Tibial artery (tissue), 4 donors: ENCODE data around the gene ARFGAP3.

Source experiments
- DNase-seq, 2 donors: peaks; one replicate each; pipeline ENCODE4 v3.0.0-alpha.2; 2019
- H3K27ac ChIP-seq, 2 donors: fragments of 200-600 bp; sonication (generic) in 1 of 2; 1 replicate in 1 of 2; 2 replicates in 1 of 2; pipeline ENCODE4 v1.5.1; 2018 to 2019; ENCODE audit warnings: mild to moderate bottlenecking in 1 of 2
- H3K27me3 ChIP-seq, 2 donors: fragments of 200-600 bp; sonication (generic) in 1 of 2; one replicate each; pipeline versions ENCODE4 v1.5.1 to v1.6.0; 2016 to 2019
- H3K36me3 ChIP-seq, 3 donors: fragments of 200-600 bp; sonication (generic) in 2 of 3; one replicate each; pipeline ENCODE4 v1.5.1; 2016 to 2019; ENCODE audit warnings: mild to moderate bottlenecking in 2 of 3
- H3K4me1 ChIP-seq, 4 donors: fragments of 200-600 bp; sonication (generic) in 2 of 4; 1 replicate in 3 of 4; 2 replicates in 1 of 4; pipeline ENCODE4 v1.5.1; 2016 to 2019
- H3K4me3 ChIP-seq, 2 donors: fragments of 200-600 bp; sonication (generic) in 1 of 2; 1 replicate in 1 of 2; 2 replicates in 1 of 2; pipeline ENCODE4 v1.5.1; 2018 to 2019; ENCODE audit warnings: mild to moderate bottlenecking in 2 of 2
- H3K9me3 ChIP-seq, 3 donors: fragments of 200-600 bp; sonication (generic) in 1 of 3; one replicate each; pipeline ENCODE4 v1.5.1; 2016 to 2019
- intact Hi-C: fragments of 100-400 bp; cut with DNase I; formaldehyde crosslinking; loops from one replicate; pipeline ENCODE4 v1.15.0; 2023; ENCODE audit warnings: low total_unique reads
- TF ChIP-seq, protein P1 (sequence below), 2 experiments: fragments of 200-600 bp in 1 of 2; fragments of 450-650 bp in 1 of 2; IDR thresholded peaks; one replicate each; pipeline ENCODE4 v1.5.1; 2017 to 2019; ENCODE audit warnings: antibody characterized with exemption in 2 of 2, mild to moderate bottlenecking in 1 of 2, moderate library complexity in 1 of 2

ARFGAP3 gene

GRCh38 chr22:42868751-42869251, 11.7 kb upstream of the ARFGAP3 start:
- Histone ChIP-seq H3K4me1 (peaks cover 0 to 31% (median 17%) of the 10 kb centered on the region in 4 donors), H3K27ac (peak overlapping the region; percentile 64 to 76), H3K9me3 (no peaks in the 10 kb centered on the region), H3K36me3 (peaks cover 33 to 45% (median 42%) of the 10 kb centered on the region in 3 donors), H3K4me3 (no peak overlapping the region), H3K27me3 (no peaks in the 10 kb centered on the region)
- DNase-seq: peak; percentile 53 to 94
- TF ChIP-seq, protein P1, sequence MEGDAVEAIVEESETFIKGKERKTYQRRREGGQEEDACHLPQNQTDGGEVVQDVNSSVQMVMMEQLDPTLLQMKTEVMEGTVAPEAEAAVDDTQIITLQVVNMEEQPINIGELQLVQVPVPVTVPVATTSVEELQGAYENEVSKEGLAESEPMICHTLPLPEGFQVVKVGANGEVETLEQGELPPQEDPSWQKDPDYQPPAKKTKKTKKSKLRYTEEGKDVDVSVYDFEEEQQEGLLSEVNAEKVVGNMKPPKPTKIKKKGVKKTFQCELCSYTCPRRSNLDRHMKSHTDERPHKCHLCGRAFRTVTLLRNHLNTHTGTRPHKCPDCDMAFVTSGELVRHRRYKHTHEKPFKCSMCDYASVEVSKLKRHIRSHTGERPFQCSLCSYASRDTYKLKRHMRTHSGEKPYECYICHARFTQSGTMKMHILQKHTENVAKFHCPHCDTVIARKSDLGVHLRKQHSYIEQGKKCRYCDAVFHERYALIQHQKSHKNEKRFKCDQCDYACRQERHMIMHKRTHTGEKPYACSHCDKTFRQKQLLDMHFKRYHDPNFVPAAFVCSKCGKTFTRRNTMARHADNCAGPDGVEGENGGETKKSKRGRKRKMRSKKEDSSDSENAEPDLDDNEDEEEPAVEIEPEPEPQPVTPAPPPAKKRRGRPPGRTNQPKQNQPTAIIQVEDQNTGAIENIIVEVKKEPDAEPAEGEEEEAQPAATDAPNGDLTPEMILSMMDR (IDR thresholded peaks at IDR 0.05): no peak
- intact Hi-C loops: loop anchor here (10.0 kb wide), 1 partner anchor 146 kb away; the partner anchor contains the start of gene PACSIN2

DNA sequence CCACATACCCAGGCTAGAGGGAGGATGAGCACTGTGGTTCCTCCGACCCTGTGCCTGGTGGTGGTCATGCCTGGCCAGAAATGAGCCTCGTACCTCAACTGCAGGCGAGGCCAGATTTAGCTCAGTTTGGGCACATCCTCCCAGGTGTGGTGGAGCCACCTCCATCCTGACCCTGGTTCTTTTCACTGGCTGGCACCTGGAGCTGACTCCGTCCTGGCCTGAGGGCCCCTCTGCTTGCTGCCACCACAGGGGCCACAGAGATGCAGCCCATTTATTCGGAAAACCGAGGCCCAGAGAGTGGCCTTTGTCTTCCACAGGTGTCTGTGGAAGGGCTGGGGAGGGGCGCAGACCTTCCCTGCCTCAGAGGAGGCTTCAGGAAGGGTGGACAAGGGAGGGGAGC, 9.0 kb upstream of the ARFGAP3 start:
- Histone ChIP-seq H3K4me3 (no peak overlapping the region), H3K36me3 (peaks cover 8 to 18% (median 15%) of the 10 kb centered on the region in 3 donors), H3K4me1 (peaks cover 0 to 31% (median 17%) of the 10 kb centered on the region in 4 donors), H3K27me3 (no peaks in the 10 kb centered on the region), H3K9me3 (no peaks in the 10 kb centered on the region), H3K27ac (no peak overlapping the region)
- no peak for DNase-seq
- TF ChIP-seq, protein P1 (IDR thresholded peaks at IDR 0.05): no peak
- intact Hi-C loops: loop anchor here (10.0 kb wide), 1 partner anchor 149 kb away; the partner anchor contains the start of gene PACSIN2

GRCh38 chr22:42865536-42865935, 8.5 kb upstream of the ARFGAP3 start:
- H3K27me3 ChIP-seq: no peaks in the 10 kb centered on the region
- TF ChIP-seq, protein P1 (IDR thresholded peaks at IDR 0.05): no peak

DNA sequence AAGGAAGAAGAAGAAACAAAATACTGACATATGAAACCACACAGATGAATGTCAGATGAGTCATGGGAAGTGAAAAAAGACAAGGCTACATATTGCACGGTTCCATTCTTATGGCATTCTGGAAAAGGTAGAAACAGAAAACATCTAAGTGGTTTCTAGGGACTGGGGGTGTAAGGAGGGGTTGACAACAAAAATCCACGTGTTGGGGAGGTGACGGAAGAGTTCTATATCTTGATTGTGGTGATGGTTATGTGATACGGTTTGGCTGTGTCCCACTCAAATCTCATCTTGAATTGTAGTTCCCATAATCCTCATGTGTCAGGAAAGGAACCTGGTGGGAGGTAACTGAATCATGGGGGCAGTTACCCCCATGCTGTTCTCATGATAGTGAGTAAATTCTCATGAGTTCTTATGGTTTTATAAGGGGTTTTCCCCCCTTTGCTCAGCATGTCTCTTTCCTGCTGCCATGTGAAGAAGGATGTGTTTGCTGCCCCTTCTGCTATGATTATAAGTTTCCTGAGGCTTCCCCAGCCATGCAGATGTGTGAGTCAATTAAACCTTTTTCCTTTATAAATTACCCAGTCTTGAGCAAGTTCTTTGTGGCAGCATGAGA, 6.4 kb upstream of the ARFGAP3 start:
- Histone ChIP-seq H3K4me3 (no peak overlapping the region), H3K36me3 (no peaks in the 10 kb centered on the region), H3K27me3 (no peaks in the 10 kb centered on the region), H3K9me3 (no peaks in the 10 kb centered on the region), H3K27ac (no peak overlapping the region), H3K4me1 (peaks cover 0 to 20% (median 4%) of the 10 kb centered on the region in 4 donors)
- intact Hi-C loops: loop anchor here (10.0 kb wide), 1 partner anchor 151 kb away; the partner anchor contains the start of gene PACSIN2
- no peak for DNase-seq
- TF ChIP-seq, protein P1 (IDR thresholded peaks at IDR 0.05): no peak

More at GRCh38 chr22:42865536-42865935, 8.5 kb upstream of the ARFGAP3 start:
- peaks cover 0 to 35% (median 17%) of the 10 kb centered on the region in 4 donors for H3K4me1 ChIP-seq
- H3K4me3 ChIP-seq: no peak overlapping the region
- H3K9me3 ChIP-seq: no peaks in the 10 kb centered on the region
- H3K36me3 ChIP-seq: peaks cover 3 to 13% (median 10%) of the 10 kb centered on the region in 3 donors
- no peak overlapping the region for H3K27ac ChIP-seq
- intact Hi-C loops: loop anchor here (10.0 kb wide), 1 partner anchor 149 kb away; the partner anchor contains the start of gene PACSIN2
- no peak for DNase-seq

DNA sequence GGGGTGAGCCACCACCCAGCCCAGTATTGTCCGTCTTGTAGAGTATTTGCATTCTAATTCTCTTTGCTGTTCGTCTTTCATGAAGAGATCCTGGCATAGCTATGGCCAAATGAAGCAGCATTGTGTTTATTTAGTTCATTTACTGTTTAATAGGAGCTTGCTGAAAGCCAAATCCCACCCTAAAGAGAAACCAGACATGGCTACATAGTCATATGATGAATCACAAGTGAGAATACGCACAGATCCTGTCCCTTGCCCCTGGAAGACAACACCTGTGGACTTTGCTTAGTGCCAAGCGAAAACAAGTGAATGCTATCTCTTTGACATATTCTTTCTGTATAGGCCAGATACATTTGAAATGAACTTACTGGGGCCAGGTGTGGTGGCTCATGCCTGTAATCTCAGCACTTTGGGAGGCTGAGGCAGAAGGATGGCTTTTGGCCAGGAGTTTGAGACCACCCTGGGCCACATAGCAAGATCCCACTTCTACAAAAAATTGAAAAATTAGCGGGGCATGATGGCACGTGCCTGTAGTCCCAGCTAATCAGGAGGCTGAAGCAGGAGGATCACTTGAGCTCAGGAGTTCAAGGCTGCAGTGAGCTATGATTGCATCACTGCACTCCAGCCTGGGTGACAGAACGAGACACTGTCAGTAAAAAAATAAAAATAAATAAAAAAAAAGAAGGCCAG, 5.1 kb upstream of the ARFGAP3 start:
- Histone ChIP-seq H3K4me3 (no peak overlapping the region), H3K36me3 (no peaks in the 10 kb centered on the region), H3K4me1 (peaks cover 0 to 19% (median 4%) of the 10 kb centered on the region in 4 donors), H3K27me3 (no peaks in the 10 kb centered on the region), H3K9me3 (no peaks in the 10 kb centered on the region), H3K27ac (no peak overlapping the region)
- intact Hi-C loops: loop anchor here (10.0 kb wide), 1 partner anchor 153 kb away; the partner anchor contains the start of gene PACSIN2
- TF ChIP-seq, protein P1 (IDR thresholded peaks at IDR 0.05): no peak
- DNase-seq: no peak
